G401 (cell line): ENCODE results near the gene RIMBP2. TPM values are rescaled to one million over a fixed set of nuclear protein-coding genes. Genes with fewer than 3 reads are reported as not detected.

Experiments
- DNase-seq: peaks from one replicate; pipeline ENCODE4 v3.0.0-alpha.2; 2015; ENCODE audit warnings: low spot score
- in situ Hi-C: cut with HindIII; loops from 2 replicates; pipeline ENCODE4 v1.10.0; 2016; ENCODE audit warnings: low sequenced_read_pairs, mixed read lengths
- total RNA-seq: library from RNA; depleted of rRNA; stranded (reverse); fragments of >200 nt; shearing (Covaris generic); gene quantifications from 2 replicates; pipeline ENCODE4 v1.2.3, GENCODE V29; 2014

The RIMBP2 gene
- total RNA-seq, 1 experiment from 2014 or later = 75.3 TPM

DNA sequence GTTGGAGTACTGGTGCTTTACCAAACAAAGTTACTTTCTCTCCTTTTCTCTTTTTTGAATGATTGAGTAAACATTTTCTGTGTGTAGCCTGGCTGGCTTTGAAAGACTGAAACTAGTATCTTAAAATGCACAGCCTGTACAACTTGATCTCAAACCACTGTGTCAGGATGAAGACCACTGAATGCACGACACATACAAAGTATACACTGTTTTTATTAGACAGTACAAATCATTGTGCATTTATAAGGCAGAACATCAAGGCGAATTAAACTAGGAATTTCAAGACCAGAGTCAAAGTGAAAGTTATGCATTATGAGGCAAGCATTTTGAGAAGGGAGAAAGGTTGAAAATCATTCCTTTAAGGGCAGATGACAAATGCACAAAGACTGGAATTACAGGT is 319.4 kb downstream of the RIMBP2 start:
- in situ Hi-C loops = no loop called here
- DNase-seq = no peak

DNA sequence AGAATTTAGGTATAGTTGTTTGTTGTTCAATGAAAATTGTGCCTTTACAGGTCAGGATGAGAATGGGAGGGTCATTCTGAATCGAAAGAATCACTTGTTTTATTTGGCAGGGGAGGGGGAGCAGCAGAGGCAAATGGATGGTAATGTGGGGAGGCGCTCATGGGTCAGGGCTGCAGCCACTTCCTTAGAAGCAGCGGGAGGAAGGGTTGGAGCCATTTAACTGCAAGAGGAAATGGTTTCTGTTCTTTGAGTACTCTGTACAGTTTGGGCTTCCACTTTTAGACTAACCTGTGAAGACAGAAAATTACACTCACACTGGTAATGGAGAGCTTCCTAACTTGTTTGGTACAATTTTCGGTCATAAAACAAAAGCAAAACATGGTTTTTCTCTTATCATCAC is 321.2 kb downstream of the RIMBP2 start:
- in situ Hi-C loops = no loop called here
- no peak for DNase-seq

DNA sequence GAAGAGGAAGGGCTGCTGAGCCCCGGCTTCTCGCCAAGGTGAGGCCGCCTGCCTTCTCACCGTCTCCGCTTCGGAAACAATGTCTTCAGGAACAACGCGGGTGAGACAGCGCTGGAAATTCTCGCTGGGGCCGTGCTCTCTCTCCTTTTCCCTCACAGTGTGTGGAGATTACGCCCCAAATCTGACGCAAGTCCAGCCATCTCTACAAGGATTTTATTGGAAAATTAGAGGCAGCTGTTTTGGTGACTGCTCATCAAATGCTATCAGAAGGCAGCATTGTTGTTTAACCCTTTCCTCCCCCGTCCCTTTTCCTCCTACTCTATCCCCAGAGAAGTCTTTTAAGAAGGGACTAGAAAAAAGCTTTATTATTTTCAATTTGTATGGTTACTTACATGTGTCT is 324.9 kb downstream of the RIMBP2 start:
- in situ Hi-C loops = no loop called here
- DNase-seq = no peak

DNA sequence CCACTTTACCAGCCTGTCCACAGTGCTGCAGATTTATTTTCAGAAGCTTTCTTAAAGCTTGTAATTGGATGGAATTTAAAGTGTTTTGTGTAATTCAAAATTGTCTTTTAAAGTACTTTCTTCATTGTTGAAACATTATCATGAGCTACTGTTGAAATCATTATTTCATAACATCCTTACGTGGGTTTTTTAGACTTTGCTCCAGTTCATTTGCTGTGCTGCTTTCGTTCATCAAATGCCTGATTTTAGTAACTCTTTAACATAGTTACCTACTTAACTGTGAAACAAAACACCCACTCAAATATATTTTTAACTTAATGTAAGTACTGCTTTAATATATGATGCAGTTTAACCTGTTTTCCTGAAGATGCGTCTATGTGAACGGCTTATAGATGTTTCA is 330.9 kb downstream of the RIMBP2 start:
- DNase-seq = no peak
- in situ Hi-C loops = no loop called here

DNA sequence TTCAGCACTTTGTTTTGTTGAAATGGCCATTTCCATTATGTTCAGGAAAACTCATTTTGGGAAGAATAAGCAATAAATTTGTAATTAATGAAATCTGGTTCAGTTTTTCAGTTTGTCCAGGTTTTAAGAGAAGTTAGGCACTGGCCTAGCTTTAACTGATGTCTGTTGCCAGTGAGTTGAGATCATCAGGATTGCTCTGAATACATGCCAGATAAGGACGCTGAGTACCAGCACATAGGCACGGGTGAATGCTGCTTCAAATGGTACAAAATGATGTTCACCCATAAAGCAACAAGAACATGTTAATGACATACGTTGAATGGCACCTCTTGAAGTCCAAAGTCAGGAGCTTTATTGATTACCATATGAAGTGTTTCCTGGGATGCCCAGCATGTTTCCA is 331.9 kb downstream of the RIMBP2 start:
- in situ Hi-C loops = no loop called here
- DNase-seq = no peak

DNA sequence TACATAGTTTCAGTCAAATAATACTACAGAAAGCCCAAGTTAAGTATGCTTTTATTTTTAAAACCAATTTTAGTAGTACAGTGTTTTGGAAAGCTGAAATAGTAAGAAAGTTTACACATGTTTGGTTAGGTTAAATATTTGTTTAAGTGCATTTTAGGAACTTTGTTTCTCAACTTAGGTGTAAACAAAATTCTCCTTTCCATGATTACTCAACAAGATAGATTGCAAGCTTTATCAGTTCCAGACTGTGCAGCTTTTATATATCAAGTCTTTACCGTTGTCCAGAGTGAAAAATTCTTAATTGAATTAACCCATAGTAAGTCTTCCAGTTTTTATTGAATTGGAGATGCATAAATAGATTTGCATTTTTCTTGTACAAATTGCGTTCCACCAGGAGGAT is 333.3 kb downstream of the RIMBP2 start:
- in situ Hi-C loops = no loop called here

DNA sequence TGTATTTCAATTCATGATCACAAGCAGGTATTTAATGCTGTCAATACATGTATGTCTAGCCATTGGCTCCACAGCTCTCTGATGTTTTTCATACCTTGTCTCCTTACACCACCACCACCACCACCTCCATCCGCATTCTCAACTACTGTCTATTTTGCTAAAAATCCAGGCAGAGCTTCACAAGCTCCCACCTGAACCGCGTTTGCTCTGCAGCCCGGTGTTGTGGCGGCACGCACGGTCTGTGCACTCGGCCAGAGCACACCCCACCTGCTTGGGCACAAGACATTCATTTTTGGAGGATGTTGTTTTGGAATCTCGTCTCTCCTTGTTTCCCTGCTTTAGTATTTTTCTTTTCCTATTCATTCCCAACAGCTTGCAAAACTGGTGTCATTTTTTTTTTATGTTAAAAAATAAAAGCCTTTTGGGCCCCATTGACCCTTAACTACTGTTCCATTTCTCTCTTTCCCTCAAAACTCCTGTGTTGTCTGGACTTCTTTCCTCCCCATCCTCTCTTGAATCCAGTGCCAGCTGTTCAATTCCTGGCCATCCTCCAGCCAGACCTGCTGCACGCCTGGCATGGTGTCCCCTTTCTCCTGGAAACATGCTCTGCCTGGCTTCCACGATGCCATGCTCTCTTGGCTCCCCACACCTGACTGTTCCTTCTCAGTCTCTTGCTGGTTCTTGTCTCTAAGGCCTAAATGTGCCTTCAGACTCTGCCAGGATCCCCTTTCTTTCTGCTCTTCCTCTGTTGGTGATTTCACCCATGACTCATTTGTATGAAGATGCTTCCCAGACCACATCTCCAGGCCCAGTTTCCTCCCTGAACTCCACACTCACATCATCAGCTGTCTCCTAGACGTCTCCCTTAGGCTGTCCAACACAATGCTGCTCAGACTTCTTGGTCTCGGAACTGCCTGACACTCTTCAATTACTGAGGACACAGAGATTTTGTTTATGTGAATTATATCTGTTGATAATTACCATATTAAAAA is 340.5 kb downstream of the RIMBP2 start:
- no peak for DNase-seq
- in situ Hi-C loops = no loop called here

More for the DNA sequence above, 333.3 kb downstream of the RIMBP2 start:
- DNase-seq = no peak

DNA sequence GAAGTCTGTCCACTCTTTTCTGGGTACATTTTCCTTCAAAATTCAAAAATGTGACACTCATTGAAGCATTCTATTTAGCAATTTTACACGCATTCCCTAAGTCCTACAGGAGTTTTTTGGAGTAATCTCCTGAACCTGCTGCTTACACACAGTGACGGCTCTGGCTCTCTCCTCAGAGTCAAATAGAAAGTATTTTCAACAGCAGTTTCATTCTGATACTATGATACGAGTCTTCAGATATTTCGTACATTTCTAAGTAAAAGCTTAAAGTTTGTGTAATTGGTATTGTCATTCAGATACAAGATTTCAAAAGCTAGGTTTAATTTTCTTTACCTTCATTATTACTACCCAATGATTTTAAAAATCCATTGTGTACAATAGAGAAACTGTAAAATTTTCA is 342.0 kb downstream of the RIMBP2 start:
- DNase-seq = no peak
- in situ Hi-C loops = no loop called here

DNA sequence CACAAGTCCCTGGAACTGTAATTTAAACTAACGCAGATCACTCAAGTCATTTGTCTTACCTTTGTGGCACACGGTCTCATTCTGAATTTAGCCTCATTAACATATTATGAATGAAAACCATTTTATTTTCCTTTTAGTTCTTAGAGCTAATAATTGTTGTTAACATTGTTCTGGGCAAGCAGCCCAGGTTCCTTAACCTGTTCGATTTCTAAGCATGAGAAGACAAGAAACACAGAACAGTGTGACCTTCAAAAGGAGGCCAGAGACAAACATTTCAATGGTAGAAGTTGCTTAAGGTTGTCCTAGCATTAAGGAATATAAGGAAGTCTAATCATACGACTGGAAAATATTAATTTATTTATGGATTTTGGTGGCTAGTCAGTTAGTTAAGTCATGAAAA is 343.2 kb downstream of the RIMBP2 start:
- DNase-seq = no peak
- in situ Hi-C loops = no loop called here

DNA sequence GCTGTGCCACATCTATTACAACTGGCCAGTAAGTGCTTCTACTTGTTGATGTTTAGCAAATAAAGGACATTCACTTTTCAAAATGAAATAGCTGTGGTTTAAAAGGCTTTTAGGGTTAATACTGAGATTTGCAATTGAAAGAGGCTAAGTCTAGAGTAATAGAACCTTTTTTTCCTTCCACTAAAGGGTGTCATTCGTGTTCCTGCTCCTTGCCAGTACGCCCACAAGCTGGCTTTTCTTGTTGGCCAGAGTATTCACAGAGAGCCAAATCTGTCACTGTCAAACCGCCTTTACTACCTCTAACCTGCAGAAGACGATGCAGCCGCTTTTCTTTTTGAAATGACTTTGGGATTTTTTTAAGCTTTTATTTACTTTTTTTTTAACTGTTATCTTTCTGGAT is 344.8 kb downstream of the RIMBP2 start:
- DNase-seq = no peak
- in situ Hi-C loops = no loop called here

DNA sequence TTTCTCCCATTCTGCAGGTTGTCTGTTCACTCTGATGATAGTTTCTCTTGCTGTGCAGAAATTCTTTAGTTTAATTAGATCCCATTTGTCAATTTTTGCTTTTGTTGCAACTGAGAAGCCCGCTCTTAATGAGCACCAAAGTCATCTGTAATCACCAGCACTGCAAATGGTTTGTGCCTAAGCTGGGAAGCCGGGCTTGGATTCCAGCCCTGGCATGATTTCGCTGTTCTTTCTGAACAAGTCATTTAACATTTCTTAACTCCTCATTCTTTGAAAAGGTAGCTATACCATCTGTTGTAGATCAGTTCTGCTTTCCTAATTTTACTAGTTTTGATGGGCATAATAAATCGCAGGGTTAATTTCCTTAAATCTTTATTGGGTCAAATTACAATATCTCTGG is 346.3 kb downstream of the RIMBP2 start:
- DNase-seq = no peak
- in situ Hi-C loops = no loop called here

DNA sequence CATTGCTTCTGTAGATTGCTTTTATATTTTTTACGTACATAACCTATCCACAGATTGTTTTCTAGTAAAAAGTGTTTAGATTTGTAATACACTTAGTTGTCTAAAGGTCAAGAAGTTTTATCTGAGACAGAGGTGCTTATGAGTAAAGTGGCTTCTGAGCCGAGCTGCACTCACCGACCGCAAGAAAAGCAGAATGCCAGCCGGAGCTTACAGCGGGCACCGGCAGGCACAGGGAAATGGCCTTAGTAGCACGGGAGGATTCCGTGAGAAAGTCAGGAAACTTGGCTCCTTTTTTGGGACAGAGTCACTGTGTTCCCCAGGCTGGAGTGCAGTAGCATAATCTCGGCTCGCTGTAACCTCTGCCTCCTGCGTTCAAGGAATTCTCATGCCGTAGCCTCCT is 348.6 kb downstream of the RIMBP2 start:
- in situ Hi-C loops = no loop called here
- no peak for DNase-seq

DNA sequence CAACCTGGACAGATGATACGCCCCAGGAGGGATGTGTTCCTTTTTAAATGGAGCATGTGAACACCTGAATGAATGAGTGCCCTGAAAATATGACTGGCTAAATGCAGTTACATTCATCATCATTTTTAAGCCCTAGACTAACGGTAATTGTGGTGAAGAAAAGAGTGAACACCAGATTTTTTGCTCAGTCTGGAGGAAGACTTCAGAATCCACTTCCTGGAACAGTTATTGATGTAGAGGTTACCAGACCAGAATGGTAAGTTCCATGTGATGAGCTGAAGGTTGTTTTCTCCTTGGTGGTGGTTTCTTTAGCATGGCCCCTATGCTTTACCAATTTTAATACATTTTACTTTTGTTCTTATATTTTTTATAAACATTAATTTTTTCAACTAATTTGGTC is 349.1 kb downstream of the RIMBP2 start:
- DNase-seq = no peak
- in situ Hi-C loops = no loop called here

DNA sequence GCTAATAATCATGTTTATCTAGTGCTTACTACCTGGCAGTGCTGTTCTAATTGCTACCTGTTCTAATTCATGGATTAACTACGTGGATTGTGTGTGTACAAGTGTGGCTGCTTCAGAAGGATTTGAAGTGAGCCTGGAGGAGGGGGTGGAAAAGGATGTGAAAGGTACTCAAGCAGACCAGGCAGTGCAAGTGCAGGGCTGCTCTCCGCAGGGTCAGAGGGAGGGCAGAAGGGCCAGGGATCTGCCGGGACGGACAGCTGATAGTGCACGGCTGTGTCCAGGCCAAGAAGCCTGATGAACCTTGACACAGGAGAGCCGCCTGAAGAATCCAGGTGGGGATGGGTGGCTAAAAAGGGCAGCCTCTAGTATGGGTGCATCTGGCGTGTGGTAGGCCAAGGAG is 349.9 kb downstream of the RIMBP2 start:
- no peak for DNase-seq
- in situ Hi-C loops = no loop called here

DNA sequence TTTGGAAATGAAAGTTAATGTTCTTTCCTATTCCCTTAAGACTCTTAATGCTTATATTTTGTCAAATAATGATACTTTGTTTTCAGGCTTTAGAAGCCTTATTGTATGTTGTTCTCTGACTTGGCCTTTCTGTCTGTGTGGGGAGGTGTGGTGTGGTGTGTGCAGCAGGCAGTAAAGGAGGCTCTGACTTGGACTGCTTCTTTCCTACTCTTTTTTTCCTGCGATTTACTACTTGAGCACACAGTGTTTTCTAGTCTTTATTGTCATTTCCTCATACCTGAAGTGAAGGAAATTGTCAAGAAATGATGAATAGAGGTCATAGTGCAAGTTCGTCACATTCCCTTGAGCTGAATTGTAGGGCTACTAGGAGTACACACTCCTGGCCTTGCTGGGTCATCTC is 351.5 kb downstream of the RIMBP2 start:
- in situ Hi-C loops = no loop called here
- no peak for DNase-seq

DNA sequence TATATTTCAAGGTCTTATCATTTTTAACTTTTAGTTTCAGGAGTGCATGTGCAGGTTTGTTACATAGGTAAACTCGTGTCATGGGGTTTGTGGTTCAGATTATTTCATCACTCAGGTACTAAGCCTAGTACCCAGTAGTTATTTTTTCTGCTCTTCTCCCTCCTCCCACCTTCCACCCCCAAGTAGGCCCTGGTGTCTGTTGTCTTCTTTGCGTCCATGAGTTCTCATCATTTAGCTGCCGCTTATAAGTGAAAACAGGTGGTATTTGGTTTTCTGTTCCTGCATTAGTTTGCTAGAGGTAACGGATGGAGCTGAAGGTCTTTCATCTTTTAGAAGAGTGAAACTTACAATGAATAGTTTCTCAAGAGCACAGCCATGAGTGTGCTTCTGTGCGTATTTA is 354.0 kb downstream of the RIMBP2 start:
- in situ Hi-C loops = no loop called here
- DNase-seq = no peak

DNA sequence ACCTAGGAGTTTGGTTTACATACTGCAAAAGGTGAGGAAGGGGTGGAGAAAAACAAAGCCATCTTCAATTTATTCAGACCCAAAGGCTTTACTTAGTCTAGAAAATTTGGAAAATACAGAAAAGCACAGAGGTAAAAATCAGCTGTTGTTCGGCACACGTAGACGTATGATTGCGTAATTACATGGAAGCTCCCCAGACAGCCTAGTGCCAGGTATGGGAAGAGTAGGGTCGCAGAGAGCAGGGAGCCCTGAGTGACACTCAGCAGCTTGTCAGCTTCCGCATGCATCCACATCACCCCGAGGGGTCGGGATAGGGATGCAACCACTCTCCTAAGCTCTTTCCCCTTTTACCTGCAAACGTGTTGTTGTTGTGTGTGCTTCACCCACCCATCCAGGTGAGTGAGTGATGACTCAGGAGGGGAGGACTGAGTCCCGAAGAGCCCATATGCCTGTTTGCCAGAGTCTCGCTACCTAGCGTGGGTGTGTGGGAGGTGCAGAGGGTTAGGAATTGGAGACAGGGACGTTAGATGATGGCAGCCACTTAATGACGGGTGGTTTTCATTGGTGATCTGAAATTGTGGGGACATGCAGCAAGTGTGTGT is 358.3 kb downstream of the RIMBP2 start:
- in situ Hi-C loops = no loop called here
- no peak for DNase-seq

DNA sequence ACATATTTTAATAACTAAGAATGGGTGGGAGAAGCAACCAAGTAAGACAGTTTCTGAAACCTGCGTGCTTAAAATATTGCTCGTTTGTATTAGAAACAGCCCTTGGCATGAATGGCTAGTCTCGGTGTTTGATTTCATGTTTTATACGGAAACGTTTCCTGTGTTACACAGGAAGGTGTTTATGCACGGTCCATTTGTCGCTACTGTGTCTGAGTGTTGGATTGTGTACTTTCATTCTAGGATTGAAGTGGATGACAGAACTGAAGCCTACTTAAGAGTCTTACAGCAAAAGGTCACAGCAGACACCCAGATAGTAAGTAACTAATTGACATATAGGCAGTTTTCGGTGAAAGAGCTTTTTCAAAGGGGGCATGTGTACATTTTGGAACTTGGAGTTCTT is 358.9 kb downstream of the RIMBP2 start:
- in situ Hi-C loops = no loop called here
- no peak for DNase-seq

DNA sequence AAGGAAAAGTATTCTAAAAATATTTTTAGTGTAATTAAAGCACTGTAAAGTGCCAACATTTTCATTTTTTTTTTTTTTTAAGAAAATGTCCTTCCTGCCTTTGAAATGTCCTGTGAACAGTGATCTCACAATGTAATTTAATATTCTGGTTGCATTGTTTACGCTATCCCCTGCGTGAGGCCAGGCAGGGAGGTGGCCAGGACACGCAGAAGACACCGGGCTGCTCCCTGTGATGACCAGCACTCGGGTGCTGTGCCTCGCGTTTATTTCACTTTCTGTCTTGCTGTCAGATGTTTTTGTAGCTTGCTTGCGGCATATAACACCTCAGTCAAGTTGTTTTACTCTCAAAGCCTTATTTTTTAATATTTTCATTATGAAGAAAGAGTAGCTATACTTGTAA is 359.9 kb downstream of the RIMBP2 start:
- in situ Hi-C loops = no loop called here
- DNase-seq = no peak

DNA sequence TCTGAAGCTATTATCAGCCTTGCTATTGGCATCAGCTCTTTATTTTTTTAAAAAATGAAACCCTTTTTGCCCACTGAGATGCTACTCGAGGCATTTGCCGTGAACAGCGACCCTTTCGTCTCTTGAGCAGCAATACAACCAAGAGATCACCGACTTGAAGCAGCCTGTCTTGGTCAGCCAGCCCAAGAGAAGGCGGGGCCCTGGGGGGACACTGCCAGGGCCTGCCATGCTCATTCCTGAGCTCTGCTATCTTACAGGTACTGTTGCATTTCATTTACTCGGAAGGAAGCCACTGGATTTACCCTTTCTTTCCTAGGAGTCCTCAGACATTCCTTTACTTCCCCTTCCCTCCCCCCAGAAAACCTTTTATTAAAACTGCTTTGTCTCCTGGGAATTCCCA is 361.7 kb downstream of the RIMBP2 start:
- DNase-seq = no peak
- in situ Hi-C loops = no loop called here

DNA sequence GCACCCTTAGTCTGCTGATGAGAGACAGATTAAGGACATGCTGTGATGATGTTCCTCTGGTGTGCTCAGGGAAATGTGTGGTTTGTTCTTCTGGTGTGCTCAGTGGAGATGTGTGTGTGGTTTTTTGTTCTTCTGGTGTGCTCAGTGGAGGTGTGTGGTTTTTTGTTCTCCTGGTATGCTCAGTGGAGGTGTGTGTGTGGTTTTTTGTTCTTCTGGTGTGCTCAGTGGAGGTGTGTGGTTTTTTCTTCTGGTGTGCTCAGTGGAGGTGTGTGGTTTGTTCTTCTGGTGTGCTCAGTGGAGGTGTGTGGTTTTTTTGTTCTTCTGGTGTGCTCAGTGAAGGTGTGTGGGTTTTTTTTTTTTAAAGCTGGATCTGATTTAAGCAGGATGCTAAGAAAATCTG is 363.0 kb downstream of the RIMBP2 start:
- no peak for DNase-seq
- in situ Hi-C loops = no loop called here
